Panc1 (cell line): Measurements from ENCODE around the gene PAGE2. TPM values are rescaled to one million over a fixed set of nuclear protein-coding genes. Genes with fewer than 3 reads are reported as not detected.

Experiments used
- ATAC-seq: fragments of 200-7000 bp; cut with Tn5 transposase; 2 replicates; pipeline ENCODE4 v1.9.1; 2020; ENCODE audit warnings: mild to moderate bottlenecking, moderate library complexity
- BruUV-seq: library from RNA; stranded (reverse); fragments of 400-500 nt; replicated peaks from 2 replicates; lab custom pipeline; 2021; lab: Mats Ljungman, UMichigan
- CTCF ChIA-PET: fragments of 300-600 bp; sonication (Branson Sonifier 250); formaldehyde crosslinking; loops from one replicate; lab custom pipeline; 2022; ENCODE audit warnings: antibody characterized with exemption; lab: Charles Lee
- POLR2A ChIA-PET: fragments of 300-600 bp; sonication (Branson Sonifier 250); formaldehyde crosslinking; loops from one replicate; lab custom pipeline; 2022; ENCODE audit warnings: antibody characterized with exemption; lab: Charles Lee
- DNase-seq: peaks from one replicate; pipeline ENCODE4 v3.0.0-alpha.2; 2010; ENCODE audit warnings: low read depth, low spot score
- H3K27ac ChIP-seq: 2 replicates; pipeline ENCODE4 v1.5.1; 2011; ENCODE audit warnings: mild to moderate bottlenecking, low read length, inconsistent platforms
- H3K27me3 ChIP-seq: fragments of 200-500 bp; sonication (Bioruptor generic); 2 replicates; pipeline ENCODE4 v1.6.0; 2014; ENCODE audit warnings: low read length, inconsistent platforms; ENCODE audit not compliant: control insufficient read depth, insufficient read depth
- H3K36me3 ChIP-seq: fragments of 200-500 bp; sonication (Bioruptor generic); 2 replicates; pipeline ENCODE4 v1.5.1; 2014; ENCODE audit warnings: inconsistent platforms, mild to moderate bottlenecking, low read length, moderate library complexity; ENCODE audit not compliant: control insufficient read depth, insufficient read depth
- H3K4me1 ChIP-seq: 2 replicates; pipeline ENCODE4 v1.5.1; 2011; ENCODE audit warnings: inconsistent platforms, mild to moderate bottlenecking, low read length, moderate library complexity; ENCODE audit not compliant: control insufficient read depth, insufficient read depth
- H3K4me3 ChIP-seq, 2 experiments: 2 replicates each; pipeline ENCODE4 v1.5.1; 2011 to 2012; ENCODE audit warnings: low read depth in 2 of 2, low read length in 2 of 2, mild to moderate bottlenecking in 2 of 2, inconsistent platforms in 1 of 2, moderate library complexity in 1 of 2
- H3K9me3 ChIP-seq: fragments of 200-500 bp; sonication (Bioruptor generic); 2 replicates; pipeline ENCODE4 v1.5.1; 2014; ENCODE audit warnings: low read depth, mild to moderate bottlenecking, inconsistent platforms, low read length, moderate library complexity; ENCODE audit not compliant: control insufficient read depth, insufficient read depth
- CTCF ChIP-seq: fragments of 450-650 bp; IDR thresholded peaks from 2 replicates; pipeline ENCODE4 v1.5.1; 2017; ENCODE audit warnings: mild to moderate bottlenecking
- POLR2AphosphoS5 ChIP-seq: IDR thresholded peaks from 2 replicates; pipeline ENCODE4 v1.6.1; 2012; ENCODE audit warnings: mild to moderate bottlenecking, low read depth, low read length, moderate library complexity
- REST ChIP-seq, 2 experiments: IDR thresholded peaks; 2 replicates each; pipeline ENCODE4 v1.6.1; 2011 to 2012; ENCODE audit warnings: low read depth in 2 of 2, control low read depth in 1 of 2, low read length in 1 of 2, mild to moderate bottlenecking in 1 of 2, moderate library complexity in 1 of 2; ENCODE audit not compliant: insufficient read depth in 1 of 2
- SIN3A ChIP-seq: IDR thresholded peaks from 2 replicates; pipeline ENCODE4 v1.6.1; 2012; ENCODE audit warnings: low read depth, mild to moderate bottlenecking, low read length, moderate library complexity, borderline replicate concordance; ENCODE audit not compliant: insufficient read depth
- TCF7L2 ChIP-seq: IDR thresholded peaks from 2 replicates; pipeline ENCODE4 v1.6.1; 2011; ENCODE audit warnings: mild to moderate bottlenecking, low read depth, low read length, inconsistent platforms
- in situ Hi-C: cut with HindIII; loops from 2 replicates; pipeline ENCODE4 v1.10.0; 2016; ENCODE audit warnings: low sequenced_read_pairs, low pct_unique_long_range_greater_than_20kb
- intact Hi-C: fragments of 100-400 bp; cut with micrococcal nuclease; formaldehyde crosslinking; loops from one replicate; pipeline ENCODE4 v1.10.0; 2022; ENCODE audit not compliant: unreplicated experiment
- total RNA-seq: library from RNA; stranded (reverse); gene quantifications from one replicate; pipeline ENCODE4 v1.2.1, GENCODE V29; 2021; ENCODE audit not compliant: unreplicated experiment

The PAGE2 gene
- total RNA-seq, 1 experiment from 2014 or later, result not detected

- ChIA-PET CTCF (no interaction called here), POLR2A (no interaction called here)
- H3K4me1 ChIP-seq, result no peaks in the 10 kb centered on the region
- H3K4me3 ChIP-seq, result no peak overlapping the region
- DNase-seq (no peak), ATAC-seq (no peak)
- no peak overlapping the region for H3K27ac ChIP-seq
- H3K9me3 ChIP-seq, result no peaks in the 10 kb centered on the region
- in situ Hi-C loops, result no loop called here
- H3K27me3 ChIP-seq, result no peaks in the 10 kb centered on the region
- H3K36me3 ChIP-seq, result no peaks in the 10 kb centered on the region
- BruUV-seq, result no TSS peak
- intact Hi-C loops, result no loop called here
- no peak for TF ChIP-seq SIN3A
- TF ChIP-seq TCF7L2, result no peak
- no peak for TF ChIP-seq REST (IDR thresholded peaks at IDR 0.05; ENCODE audit: insufficient read depth in 1 of 2, low read depth in 2 of 2, low read length in 1 of 2)
- no peak for TF ChIP-seq CTCF
- no peak for TF ChIP-seq POLR2AphosphoS5
Measured at GRCh38 chrX:55129361-55129760, 40.5 kb downstream of the PAGE2 start.

- intact Hi-C loops, result no loop called here
- no peak for ATAC-seq
- H3K27me3 ChIP-seq, result no peaks in the 10 kb centered on the region
- DNase-seq, result no peak
- ChIA-PET POLR2A (no interaction called here), CTCF (no interaction called here)
- TF ChIP-seq SIN3A, result no peak
- TF ChIP-seq CTCF, result no peak
- no peak for TF ChIP-seq TCF7L2
- TF ChIP-seq REST (IDR thresholded peaks at IDR 0.05; ENCODE audit: insufficient read depth in 1 of 2, low read depth in 2 of 2, low read length in 1 of 2), result no peak
- no peak for TF ChIP-seq POLR2AphosphoS5
- H3K9me3 ChIP-seq, result no peaks in the 10 kb centered on the region
- H3K27ac ChIP-seq, result no peak overlapping the region
- in situ Hi-C loops, result no loop called here
- H3K36me3 ChIP-seq, result no peaks in the 10 kb centered on the region
- no TSS peak for BruUV-seq
- H3K4me1 ChIP-seq, result no peaks in the 10 kb centered on the region
- H3K4me3 ChIP-seq, result no peak overlapping the region
Measured at GRCh38 chrX:55130481-55130880, 41.7 kb downstream of the PAGE2 start.
